ENCODE results near the gene ZC3H12A. TPM values are rescaled to one million over a fixed set of nuclear protein-coding genes. Genes with fewer than 3 reads are reported as not detected.

ZC3H12A gene
- total and polyA plus RNA-seq, 2 of the 8 experiments (the other 6 are each of a cell fraction or from before 2014, with no cell fraction given) = 7.4 to 10.0 TPM

- WGBS, 2 experiments (ENCODE audit: extremely low coverage in 1 of 2, insufficient coverage in 1 of 2, insufficient read length in 1 of 2, insufficient replicate concordance in 2 of 2, low coverage in 1 of 2, low lambda C conversion rate in 2 of 2, missing lambda C conversion rate in 1 of 2) = 77% methylated on average over 3 of the region's 3 CpGs; no CpG with 5 or more reads in 1 of the 2 experiments
- no peaks in the 10 kb centered on the region for H3K36me3 ChIP-seq (ENCODE audit: control insufficient read depth in 2 of 4, insufficient read depth in 4 of 4, low read length in 3 of 4)
- no peak overlapping the region for H2BK15ac ChIP-seq (ENCODE audit: low read length)
- no peak overlapping the region for H3K14ac ChIP-seq (ENCODE audit: insufficient read length)
- no peak for DNase-seq (ENCODE audit: low read depth in 1 of 2, low spot score in 2 of 2)
- H3K27ac ChIP-seq (ENCODE audit: low read depth, low read length) = no peak overlapping the region
- H3K18ac ChIP-seq (ENCODE audit: extremely low read depth, low read length) = no peak overlapping the region
- no peak overlapping the region for H3K4me3 ChIP-seq (ENCODE audit: extremely low read depth in 1 of 4, insufficient read depth in 2 of 4, low read depth in 3 of 4, low read length in 4 of 4)
- H4K8ac ChIP-seq (ENCODE audit: extremely low read depth, insufficient read depth, low read length) = no peak overlapping the region
- H4K91ac ChIP-seq (replicated peaks; ENCODE audit: insufficient read length, low read length) = no peak overlapping the region
- H2AFZ ChIP-seq (ENCODE audit: low read length) = no peak overlapping the region
- H3K9me3 ChIP-seq (ENCODE audit: insufficient read depth in 2 of 2, low read depth in 1 of 2, low read length in 1 of 2) = no peaks in the 10 kb centered on the region
- POLR2A ChIA-PET (ENCODE audit: partially characterized antibody) = interaction anchor here (1.0 to 1.3 kb wide), 3 partner anchors 15 to 56 kb away, joined by 3 to 4 read pairs (median 3); partner anchors contain the start of gene MEAF6
- no peak overlapping the region for H2BK12ac ChIP-seq (ENCODE audit: low read depth, low read length)
- H4K5ac ChIP-seq (ENCODE audit: insufficient read length, low read depth, low read length) = no peak overlapping the region
- no peak for FAIRE-seq
- no peaks in the 10 kb centered on the region for H3K79me1 ChIP-seq (ENCODE audit: low read depth, low read length)
- no peak overlapping the region for H3K4me2 ChIP-seq (ENCODE audit: insufficient read depth in 1 of 2, low read depth in 2 of 2, low read length in 2 of 2)
- H2BK20ac ChIP-seq (ENCODE audit: low read length) = no peak overlapping the region
- H2BK120ac ChIP-seq (replicated peaks; ENCODE audit: low read depth, low read length) = no peak overlapping the region
- H3K23me2 ChIP-seq (ENCODE audit: low read depth, low read length) = no peaks in the 10 kb centered on the region
- H3K23ac ChIP-seq (ENCODE audit: insufficient read length) = no peak overlapping the region
- H2BK5ac ChIP-seq (ENCODE audit: low read depth, low read length) = no peak overlapping the region
- H3K9ac ChIP-seq (replicated peaks in 1 of 4; ENCODE audit: extremely low read depth in 1 of 4, low read depth in 3 of 4, low read length in 3 of 4) = no peak overlapping the region
- no peak overlapping the region for H3K4ac ChIP-seq (replicated peaks; ENCODE audit: insufficient read length, low read depth, low read length)
- no peaks in the 10 kb centered on the region for H3K79me2 ChIP-seq (ENCODE audit: control insufficient read depth in 1 of 2, insufficient read depth in 2 of 2, low read length in 2 of 2)
- no peaks in the 10 kb centered on the region for H3K27me3 ChIP-seq (replicated peaks in 1 of 4; ENCODE audit: control insufficient read depth in 3 of 4, extremely low read depth in 1 of 4, insufficient read depth in 3 of 4, low read length in 3 of 4)
- 0 out of 7 replicates have a peak, but pooled peaks cover 0 to 2% (median 0%) of the 10 kb centered on the region in 4 experiments for H3K4me1 ChIP-seq (replicated peaks in 1 of 4; ENCODE audit: control insufficient read depth in 3 of 4, insufficient read depth in 4 of 4, low read length in 3 of 4)
- H2AK5ac ChIP-seq (ENCODE audit: low read depth, low read length) = no peak overlapping the region
- H3K56ac ChIP-seq (replicated peaks; ENCODE audit: insufficient read length, low read depth, low read length) = no peak overlapping the region
- TF ChIP-seq CTCF (IDR thresholded peaks at IDR 0.05; ENCODE audit: control extremely low read depth in 1 of 3, insufficient read depth in 1 of 3, low read depth in 1 of 3, low read length in 3 of 3) (peak in 2 of 3 experiments; percentile 16 to 38; a peak in 2 of 4 replicates), SP2 (IDR thresholded peaks at IDR 0.05; ENCODE audit: low read length) (no peak), JUND (IDR thresholded peaks at IDR 0.05; ENCODE audit: low read length) (no peak), GABPA (IDR thresholded peaks at IDR 0.05; ENCODE audit: borderline replicate concordance, insufficient read depth, low read length) (no peak), EP300 (IDR thresholded peaks at IDR 0.05; ENCODE audit: borderline replicate concordance in 1 of 2, low read depth in 2 of 2, low read length in 2 of 2) (no peak), RXRA (IDR thresholded peaks at IDR 0.05; ENCODE audit: insufficient read depth, low read depth, low read length) (no peak), RAD21 (IDR thresholded peaks at IDR 0.05 in 1 of 2, conservative IDR thresholded peaks at IDR 0.05 in 1 of 2; ENCODE audit: low read depth in 2 of 2, low read length in 2 of 2) (peak; percentile 28 to 31)
- CTCF ChIA-PET (ENCODE audit: partially characterized antibody) = interaction anchor here (0.6 to 15.0 kb wide), 9 partner anchors 10 to 916 kb away, joined by 3 to 382 read pairs (median 6); partner anchors contain the start of gene ZC3H12A
- no peaks in the 10 kb centered on the region for H4K20me1 ChIP-seq (replicated peaks in 1 of 2; ENCODE audit: control insufficient read depth in 1 of 2, insufficient read depth in 2 of 2, low read length in 2 of 2)
These were observed 15.8 kb upstream of the ZC3H12A start for GRCh38 chr1:37458551-37458950.

Data from H1 (cell line).